HG02678 (cell line): ENCODE measurements around the gene SYT9.

ENCODE experiments used
- ATAC-seq: cut with Tn5 transposase; IDR thresholded peaks from one replicate; pipeline ENCODE4 v1.9.1; 2021; ENCODE audit warnings: mild to moderate bottlenecking, moderate library complexity; ENCODE audit not compliant: unreplicated experiment

The SYT9 gene

DNA sequence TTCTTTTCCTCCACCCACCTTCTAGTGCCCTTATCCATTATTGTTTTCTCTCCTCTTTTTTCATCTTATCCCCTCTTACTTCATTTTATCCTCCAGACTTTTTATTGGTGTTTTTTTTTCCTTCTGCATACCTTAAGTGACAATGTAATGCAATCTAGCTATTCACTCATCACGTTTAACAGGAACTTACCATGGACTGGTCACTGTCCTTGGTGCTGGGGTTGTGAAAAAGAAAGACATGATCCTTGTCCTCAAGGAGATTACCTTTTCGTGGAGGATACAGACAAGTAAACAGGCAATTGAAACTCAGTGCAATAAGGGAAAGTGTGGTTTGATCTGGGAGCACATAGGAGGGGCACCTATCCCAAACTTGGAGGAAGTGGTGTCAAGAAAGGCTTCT, 20.7 kb downstream of the SYT9 start:
- no peak for ATAC-seq

- no peak for ATAC-seq
Measured at GRCh38 chr11:7275133-7275532, 23.4 kb downstream of the SYT9 start.

DNA sequence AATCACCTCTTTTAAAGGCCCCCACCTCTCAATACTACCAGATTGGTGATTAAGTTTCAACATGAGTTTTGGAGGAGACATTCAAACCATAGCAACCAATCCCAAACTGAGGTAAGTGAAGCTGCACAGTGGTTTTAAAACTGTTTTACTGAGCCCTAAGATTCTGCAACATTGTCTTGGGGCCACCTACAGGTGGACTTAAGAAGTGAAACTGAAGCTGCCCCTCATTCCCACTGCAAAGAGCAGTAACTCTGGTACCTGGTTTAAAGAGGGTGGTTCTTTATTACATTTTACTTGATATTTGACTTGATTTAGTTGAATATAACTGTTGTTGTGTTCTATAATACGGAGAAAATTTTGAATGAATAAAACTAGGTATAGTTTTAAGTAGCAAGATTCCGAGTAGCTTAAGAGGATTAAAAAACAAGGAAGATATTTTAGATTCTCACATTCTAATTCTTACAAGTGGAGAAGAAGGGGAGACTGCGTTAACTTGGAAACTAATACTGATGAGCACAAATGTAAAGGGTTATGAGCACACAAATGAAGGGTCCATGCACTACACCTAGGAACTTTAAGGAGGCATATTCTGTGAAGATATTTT, 26.7 kb downstream of the SYT9 start:
- no peak for ATAC-seq

GRCh38 chr11:7279676-7280075, 28.0 kb downstream of the SYT9 start:
- ATAC-seq, result no peak

DNA sequence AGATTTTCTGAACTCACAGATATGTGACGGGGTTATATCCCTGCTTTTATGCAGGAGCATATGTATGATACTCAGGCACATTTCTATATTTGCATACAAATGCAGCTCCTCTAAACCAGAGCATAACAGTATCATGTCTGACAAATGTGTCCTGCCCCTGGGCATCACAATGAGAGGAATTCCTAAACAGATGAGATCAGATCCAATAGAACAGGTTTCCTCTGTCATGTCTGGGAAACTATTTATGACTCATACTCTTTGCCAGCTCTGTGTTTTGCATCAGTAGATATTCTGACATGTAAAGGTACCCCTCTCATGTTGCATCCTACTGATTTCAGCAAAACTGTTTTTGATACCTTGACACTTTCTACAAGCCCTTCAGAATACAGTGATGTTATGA, 29.4 kb downstream of the SYT9 start:
- ATAC-seq, result no peak

- ATAC-seq, result no peak
Measured at GRCh38 chr11:7281809-7282208, 30.1 kb downstream of the SYT9 start.

GRCh38 chr11:7286178-7286577, 34.5 kb downstream of the SYT9 start:
- no peak for ATAC-seq

DNA sequence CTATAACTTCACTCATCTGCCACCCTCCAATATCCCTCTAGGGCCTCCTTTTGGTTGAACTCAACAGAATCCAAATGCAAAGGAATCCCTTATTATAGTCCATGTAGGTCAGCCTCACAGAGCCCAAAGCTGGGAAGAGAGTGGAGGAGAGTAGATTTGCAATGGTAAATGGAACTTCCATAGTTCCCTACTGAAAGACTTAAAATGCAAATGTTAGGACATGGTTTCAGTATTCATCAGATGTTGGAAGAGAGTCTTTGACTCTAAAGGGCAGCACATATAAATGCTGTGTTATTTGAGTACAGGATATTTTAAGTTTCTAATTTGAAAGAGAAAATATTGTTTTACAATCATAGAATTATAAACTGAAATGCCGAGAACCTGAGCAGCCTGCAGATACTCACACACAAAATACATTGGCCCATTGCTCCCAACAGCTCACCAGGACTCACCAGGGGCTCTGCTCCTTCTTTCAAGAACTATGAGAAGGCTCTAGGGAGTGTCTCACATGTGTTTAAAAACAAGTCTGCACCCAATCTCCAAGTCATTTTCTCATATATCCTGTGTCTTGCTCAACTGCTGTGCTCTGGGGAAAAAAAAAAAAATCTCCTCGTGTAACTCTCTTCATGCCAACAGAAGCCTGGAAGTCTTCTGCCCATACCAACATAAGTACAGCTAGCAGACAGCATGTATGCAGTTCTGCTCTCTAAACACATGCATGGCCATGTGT, 39.6 kb downstream of the SYT9 start:
- no peak for ATAC-seq

DNA sequence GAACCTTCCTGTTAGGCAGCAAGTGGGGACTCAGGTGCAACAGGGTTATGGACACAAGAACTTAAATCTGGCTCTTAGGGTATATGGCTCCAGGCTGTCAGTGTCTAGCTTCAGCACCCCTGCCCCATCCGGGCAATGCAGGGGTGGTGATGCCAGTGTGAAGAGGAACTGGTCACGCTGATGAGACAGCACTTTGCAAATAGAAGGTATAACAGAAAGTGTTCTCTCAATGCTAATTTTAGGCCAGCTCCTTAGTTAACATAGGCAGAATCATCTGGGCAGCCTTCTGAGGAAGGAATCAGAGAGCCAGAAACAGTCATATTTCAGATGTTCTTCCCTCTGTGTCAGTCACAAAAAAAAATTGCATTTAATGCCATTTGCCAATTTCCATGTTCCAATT, 41.2 kb downstream of the SYT9 start:
- ATAC-seq, result no peak

GRCh38 chr11:7299393-7299792, 47.7 kb downstream of the SYT9 start:
- no peak for ATAC-seq

GRCh38 chr11:7300281-7300680, 48.6 kb downstream of the SYT9 start:
- ATAC-seq, result no peak

- no peak for ATAC-seq
Measured at GRCh38 chr11:7303146-7303545, 51.4 kb downstream of the SYT9 start.

GRCh38 chr11:7306900-7307299, 55.2 kb downstream of the SYT9 start:
- no peak for ATAC-seq

GRCh38 chr11:7307836-7308235, 56.1 kb downstream of the SYT9 start:
- ATAC-seq, result no peak

DNA sequence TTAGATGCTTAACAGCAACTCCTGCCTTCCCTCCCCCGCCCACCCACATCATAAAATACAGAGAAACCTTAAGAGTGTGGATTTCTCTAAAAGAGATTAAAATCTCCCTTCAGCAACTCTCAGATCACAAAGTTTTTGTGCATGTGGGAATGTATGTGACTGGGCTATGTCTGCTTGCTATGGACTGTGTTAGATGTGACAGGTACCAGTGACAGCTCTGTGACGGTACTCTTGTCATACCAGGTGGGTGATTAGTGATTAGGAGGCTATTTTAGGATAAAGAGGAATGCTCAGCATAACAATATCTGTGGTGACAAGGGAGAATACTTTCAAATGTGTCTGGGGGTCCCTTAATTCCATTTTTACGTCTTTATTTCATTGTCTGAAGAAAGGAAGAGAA, 60.2 kb downstream of the SYT9 start:
- ATAC-seq, result no peak

- no peak for ATAC-seq
Measured at GRCh38 chr11:7314811-7315604, 63.3 kb downstream of the SYT9 start.

- no peak for ATAC-seq
Measured at GRCh38 chr11:7319501-7319900, 67.8 kb downstream of the SYT9 start.

GRCh38 chr11:7320306-7320705, 68.6 kb downstream of the SYT9 start:
- no peak for ATAC-seq

- ATAC-seq, result no peak
Measured at GRCh38 chr11:7321473-7322450, 70.1 kb downstream of the SYT9 start.

GRCh38 chr11:7332451-7332850, 80.7 kb downstream of the SYT9 start:
- ATAC-seq, result no peak

DNA sequence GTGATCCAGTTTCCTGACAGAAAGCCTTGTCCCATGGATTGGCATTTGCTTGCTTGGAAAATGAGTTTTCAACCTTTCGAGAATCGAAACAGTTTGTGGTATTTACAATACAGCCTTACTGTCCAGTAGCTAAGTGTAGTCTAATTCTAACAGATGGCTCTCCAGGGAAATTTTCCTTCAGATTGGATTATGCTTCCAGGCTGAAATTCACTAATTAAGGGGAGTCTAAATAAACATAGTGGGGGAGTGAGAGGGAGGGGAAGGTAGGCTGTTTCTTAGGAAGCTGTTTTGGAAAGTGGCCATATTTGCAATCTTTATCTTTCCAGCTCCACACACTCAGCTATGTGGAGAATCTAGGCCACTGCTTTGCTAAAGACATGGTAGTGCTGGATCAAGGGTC, 81.3 kb downstream of the SYT9 start:
- ATAC-seq, result no peak
